ENCODE measurements around the gene NFATC2. TPM values are rescaled to one million over a fixed set of nuclear protein-coding genes. Genes with fewer than 3 reads are reported as not detected.
"Not testable (repeated sequence)": the region's sequence is repeated elsewhere in the genome, so short reads cannot be mapped to it uniquely, and the experiment has no call there.

Gene NFATC2
- total RNA-seq, 1 donor from 2014 or later, result 3.9 TPM

GRCh38 chr20:51570739-51571459 is 28.4 kb upstream of the NFATC2 start:
- DNase-seq (ENCODE audit: low read depth), result no peak
- Histone ChIP-seq H3K4me2 (ENCODE audit: low read length) (no peak overlapping the region), H3K9ac (ENCODE audit: low read length) (no peak overlapping the region), H3K27ac (ENCODE audit: low read depth, low read length) (no peak overlapping the region), H3K4me1 (ENCODE audit: insufficient read depth, low read length) (peaks cover 7% of the 10 kb centered on the region), H3K4me3 (ENCODE audit: insufficient read depth, low read depth, low read length) (no peak overlapping the region), H3K9me3 (ENCODE audit: insufficient read depth, low read depth, low read length) (peaks cover 3% of the 10 kb centered on the region), H3K79me2 (ENCODE audit: insufficient read depth, low read length) (no peaks in the 10 kb centered on the region), H3K27me3 (ENCODE audit: insufficient read depth, low read length) (no peaks in the 10 kb centered on the region), H2AFZ (ENCODE audit: low read depth, low read length) (no peak overlapping the region), H3K36me3 (ENCODE audit: insufficient read depth, low read length) (no peaks in the 10 kb centered on the region), H4K20me1 (ENCODE audit: insufficient read depth, low read length) (no peaks in the 10 kb centered on the region)
- no peak overlapping the region for H3K27ac Mint-ChIP-seq (ENCODE audit: unreplicated experiment)
- peaks cover 5% of the 10 kb centered on the region for H3K9me3 Mint-ChIP-seq (ENCODE audit: unreplicated experiment)
- TF ChIP-seq EZH2 (IDR thresholded peaks at IDR 0.05; ENCODE audit: insufficient read depth, low read length) (no peak), CTCF (IDR thresholded peaks at IDR 0.05; ENCODE audit: insufficient read depth, low read depth, low read length) (no peak)
- H3K36me3 Mint-ChIP-seq (ENCODE audit: low read depth, unreplicated experiment), result no peaks in the 10 kb centered on the region
- peaks cover 3% of the 10 kb centered on the region for H3K4me1 Mint-ChIP-seq (ENCODE audit: low read depth, unreplicated experiment)
- no peak overlapping the region for H3K4me3 Mint-ChIP-seq (ENCODE audit: unreplicated experiment)
- FAIRE-seq, result no peak
- peaks cover 17% of the 10 kb centered on the region for H3K27me3 Mint-ChIP-seq (ENCODE audit: low read depth, unreplicated experiment)

GRCh38 chr20:51569815-51570738 is 27.6 kb upstream of the NFATC2 start:
- DNase-seq (ENCODE audit: low read depth), result no peak
- Mint-ChIP-seq H3K36me3 (ENCODE audit: low read depth, unreplicated experiment) (no peaks in the 10 kb centered on the region), H3K4me3 (ENCODE audit: unreplicated experiment) (no peak overlapping the region), H3K27me3 (ENCODE audit: low read depth, unreplicated experiment) (peaks cover 17% of the 10 kb centered on the region), H3K4me1 (ENCODE audit: low read depth, unreplicated experiment) (peaks cover 4% of the 10 kb centered on the region), H3K27ac (ENCODE audit: unreplicated experiment) (no peak overlapping the region), H3K9me3 (ENCODE audit: unreplicated experiment) (peaks cover 5% of the 10 kb centered on the region)
- Histone ChIP-seq H3K4me1 (ENCODE audit: insufficient read depth, low read length) (peaks cover 12% of the 10 kb centered on the region), H4K20me1 (ENCODE audit: insufficient read depth, low read length) (no peaks in the 10 kb centered on the region), H3K9me3 (ENCODE audit: insufficient read depth, low read depth, low read length) (peaks cover 3% of the 10 kb centered on the region), H3K36me3 (ENCODE audit: insufficient read depth, low read length) (no peaks in the 10 kb centered on the region), H3K9ac (ENCODE audit: low read length) (no peak overlapping the region), H3K4me2 (ENCODE audit: low read length) (no peak overlapping the region), H3K4me3 (ENCODE audit: insufficient read depth, low read depth, low read length) (no peak overlapping the region), H3K27me3 (ENCODE audit: insufficient read depth, low read length) (no peaks in the 10 kb centered on the region), H3K27ac (ENCODE audit: low read depth, low read length) (no peak overlapping the region), H3K79me2 (ENCODE audit: insufficient read depth, low read length) (no peaks in the 10 kb centered on the region), H2AFZ (ENCODE audit: low read depth, low read length) (no peak overlapping the region)
- no peak for FAIRE-seq
- TF ChIP-seq EZH2 (IDR thresholded peaks at IDR 0.05; ENCODE audit: insufficient read depth, low read length) (no peak), CTCF (IDR thresholded peaks at IDR 0.05; ENCODE audit: insufficient read depth, low read depth, low read length) (no peak)

GRCh38 chr20:51568533-51568932 is 26.0 kb upstream of the NFATC2 start:
- H3K27ac ChIP-seq (ENCODE audit: low read depth, low read length); H3K36me3 Mint-ChIP-seq (ENCODE audit: low read depth, unreplicated experiment); H3K9ac ChIP-seq (ENCODE audit: low read length); H3K4me2 ChIP-seq (ENCODE audit: low read length); H3K9me3 ChIP-seq (ENCODE audit: insufficient read depth, low read depth, low read length); H3K36me3 ChIP-seq (ENCODE audit: insufficient read depth, low read length); H3K27ac Mint-ChIP-seq (ENCODE audit: unreplicated experiment); H3K79me2 ChIP-seq (ENCODE audit: insufficient read depth, low read length); H3K4me1 Mint-ChIP-seq (ENCODE audit: low read depth, unreplicated experiment); H2AFZ ChIP-seq (ENCODE audit: low read depth, low read length); H3K4me3 Mint-ChIP-seq (ENCODE audit: unreplicated experiment); H3K27me3 ChIP-seq (ENCODE audit: insufficient read depth, low read length); FAIRE-seq; DNase-seq (ENCODE audit: low read depth); H3K9me3 Mint-ChIP-seq (ENCODE audit: unreplicated experiment); H4K20me1 ChIP-seq (ENCODE audit: insufficient read depth, low read length); H3K4me3 ChIP-seq (ENCODE audit: insufficient read depth, low read depth, low read length): not testable (repeated sequence)
- peaks cover 14% of the 10 kb centered on the region for H3K4me1 ChIP-seq (ENCODE audit: insufficient read depth, low read length)
- peaks cover 17% of the 10 kb centered on the region for H3K27me3 Mint-ChIP-seq (ENCODE audit: low read depth, unreplicated experiment)

All from astrocyte (in vitro differentiated cells and primary cell).